Neural crest cell (in vitro differentiated cells): ENCODE results near the gene MYO1E. TPM values are rescaled to one million over a fixed set of nuclear protein-coding genes. Genes with fewer than 3 reads are reported as not detected.

Experiments
- DNase-seq: peaks from one replicate; pipeline ENCODE4 v3.0.0; 2021; ENCODE audit warnings: low read depth, mixed read lengths, low spot score
- H3K27ac Mint-ChIP-seq: one replicate; pipeline ENCODE4 v1.8.0; 2021; ENCODE audit warnings: mild to moderate bottlenecking, mixed read lengths; ENCODE audit not compliant: unreplicated experiment
- H3K27me3 Mint-ChIP-seq: 2 replicates; pipeline ENCODE4 v1.8.0; 2021; ENCODE audit warnings: low read depth, mild to moderate bottlenecking, mixed read lengths
- H3K36me3 Mint-ChIP-seq: 2 replicates; pipeline ENCODE4 v1.8.0; 2021; ENCODE audit warnings: low read depth, mild to moderate bottlenecking, mixed read lengths
- H3K4me1 Mint-ChIP-seq: 2 replicates; pipeline ENCODE4 v1.8.0; 2021; ENCODE audit warnings: mixed read lengths
- H3K4me3 Mint-ChIP-seq: one replicate; pipeline ENCODE4 v1.8.0; 2021; ENCODE audit warnings: mild to moderate bottlenecking, mixed read lengths
- H3K9me3 Mint-ChIP-seq: 2 replicates; pipeline ENCODE4 v1.8.0; 2021; ENCODE audit warnings: mixed read lengths
- total RNA-seq: library from RNA; stranded (reverse); gene quantifications from 2 replicates; pipeline ENCODE4 v1.2.1, GENCODE V29; 2021
- TF ChIP-seq, protein P1 (sequence below): fragments of 200-600 bp; sonication (generic); conservative IDR thresholded peaks from 2 replicates; pipeline ENCODE4 v1.5.0; 2021; ENCODE audit warnings: antibody characterized with exemption, mild to moderate bottlenecking

MYO1E gene
- total RNA-seq, 1 donor from 2014 or later: 34.5 TPM

GRCh38 chr15:59299929-59300617 lies 72.6 kb downstream of the MYO1E start:
- Mint-ChIP-seq H3K9me3 (no peaks in the 10 kb centered on the region), H3K27me3 (no peaks in the 10 kb centered on the region), H3K36me3 (no peaks in the 10 kb centered on the region), H3K27ac (no peak overlapping the region), H3K4me3 (no peak overlapping the region), H3K4me1 (peaks cover 15% of the 10 kb centered on the region)
- TF ChIP-seq, protein P1, sequence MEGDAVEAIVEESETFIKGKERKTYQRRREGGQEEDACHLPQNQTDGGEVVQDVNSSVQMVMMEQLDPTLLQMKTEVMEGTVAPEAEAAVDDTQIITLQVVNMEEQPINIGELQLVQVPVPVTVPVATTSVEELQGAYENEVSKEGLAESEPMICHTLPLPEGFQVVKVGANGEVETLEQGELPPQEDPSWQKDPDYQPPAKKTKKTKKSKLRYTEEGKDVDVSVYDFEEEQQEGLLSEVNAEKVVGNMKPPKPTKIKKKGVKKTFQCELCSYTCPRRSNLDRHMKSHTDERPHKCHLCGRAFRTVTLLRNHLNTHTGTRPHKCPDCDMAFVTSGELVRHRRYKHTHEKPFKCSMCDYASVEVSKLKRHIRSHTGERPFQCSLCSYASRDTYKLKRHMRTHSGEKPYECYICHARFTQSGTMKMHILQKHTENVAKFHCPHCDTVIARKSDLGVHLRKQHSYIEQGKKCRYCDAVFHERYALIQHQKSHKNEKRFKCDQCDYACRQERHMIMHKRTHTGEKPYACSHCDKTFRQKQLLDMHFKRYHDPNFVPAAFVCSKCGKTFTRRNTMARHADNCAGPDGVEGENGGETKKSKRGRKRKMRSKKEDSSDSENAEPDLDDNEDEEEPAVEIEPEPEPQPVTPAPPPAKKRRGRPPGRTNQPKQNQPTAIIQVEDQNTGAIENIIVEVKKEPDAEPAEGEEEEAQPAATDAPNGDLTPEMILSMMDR: no peak
- no peak for DNase-seq

- H3K9me3 Mint-ChIP-seq: no peaks in the 10 kb centered on the region
- no peak for DNase-seq
- H3K27me3 Mint-ChIP-seq: no peaks in the 10 kb centered on the region
- H3K27ac Mint-ChIP-seq: no peak overlapping the region
- peaks cover 26% of the 10 kb centered on the region for H3K4me1 Mint-ChIP-seq
- no peaks in the 10 kb centered on the region for H3K36me3 Mint-ChIP-seq
- TF ChIP-seq, protein P1: no peak
- H3K4me3 Mint-ChIP-seq: no peak overlapping the region
These were observed 73.8 kb downstream of the MYO1E start for GRCh38 chr15:59298854-59299250.

DNA sequence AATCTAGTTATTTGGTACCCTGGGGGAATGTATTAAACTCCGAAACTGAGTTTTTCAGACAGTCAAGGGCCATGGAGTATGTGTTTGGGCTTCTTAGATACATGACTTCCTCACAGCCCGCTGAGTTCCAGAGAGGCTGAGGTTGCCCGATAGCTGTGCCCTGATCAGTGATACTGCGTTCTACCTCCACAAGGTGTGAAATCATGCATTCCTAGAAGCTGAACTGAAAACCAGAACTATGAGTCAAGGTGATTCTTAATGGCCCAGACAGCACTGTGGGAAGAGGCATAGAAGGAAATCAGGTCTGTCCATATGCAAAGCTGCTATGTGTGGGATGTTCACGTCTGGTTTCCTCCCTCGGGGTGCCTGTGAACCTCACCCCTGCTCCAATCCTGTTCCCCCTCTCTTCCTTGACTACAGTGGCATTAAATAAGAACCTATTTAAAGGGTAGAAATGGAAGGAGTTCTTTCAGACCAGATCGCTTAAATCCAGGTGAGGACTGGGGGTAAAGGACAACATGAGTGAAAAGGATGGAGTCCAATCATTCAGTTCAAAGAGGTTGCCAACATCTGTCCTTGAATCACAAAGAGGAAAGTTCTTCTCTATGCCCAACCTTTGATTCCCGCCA lies 74.3 kb downstream of the MYO1E start:
- no peaks in the 10 kb centered on the region for H3K27me3 Mint-ChIP-seq
- H3K9me3 Mint-ChIP-seq: no peaks in the 10 kb centered on the region
- H3K36me3 Mint-ChIP-seq: no peaks in the 10 kb centered on the region
- H3K4me1 Mint-ChIP-seq: peaks cover 26% of the 10 kb centered on the region
- H3K4me3 Mint-ChIP-seq: no peak overlapping the region
- H3K27ac Mint-ChIP-seq: no peak overlapping the region
- no peak for DNase-seq
- TF ChIP-seq, protein P1: no peak

GRCh38 chr15:59296181-59296617 lies 76.5 kb downstream of the MYO1E start:
- TF ChIP-seq, protein P1: no peak
- Mint-ChIP-seq H3K27me3 (no peaks in the 10 kb centered on the region), H3K9me3 (no peaks in the 10 kb centered on the region), H3K36me3 (no peaks in the 10 kb centered on the region), H3K4me1 (peaks cover 46% of the 10 kb centered on the region), H3K4me3 (no peak overlapping the region), H3K27ac (peak overlapping the region; percentile 60)
- DNase-seq: no peak

- TF ChIP-seq, protein P1: no peak
- Mint-ChIP-seq H3K4me1 (peaks cover 54% of the 10 kb centered on the region), H3K36me3 (no peaks in the 10 kb centered on the region), H3K4me3 (no peak overlapping the region), H3K27ac (peak overlapping the region; percentile 69), H3K9me3 (no peaks in the 10 kb centered on the region), H3K27me3 (no peaks in the 10 kb centered on the region)
- DNase-seq: no peak
These were observed 77.2 kb downstream of the MYO1E start for GRCh38 chr15:59295261-59296001.
